Stimulated activated naive CD8-positive, alpha-beta T cell treated with anti-CD3 and anti-CD28 coated beads, Interleukin-15, Interleukin-2, amounts not matched to agents 100 U/mL and 50 U/mL, for 24 hours (primary cell): ENCODE data around the gene SPEG.

Experiments
- ATAC-seq: fragments of 150-1000 bp; cut with Tn5 transposase; one replicate; pipeline ENCODE4 v1.10.0; 2021
- DNase-seq: peaks from one replicate; pipeline ENCODE4 v3.0.0; 2021

SPEG gene

DNA sequence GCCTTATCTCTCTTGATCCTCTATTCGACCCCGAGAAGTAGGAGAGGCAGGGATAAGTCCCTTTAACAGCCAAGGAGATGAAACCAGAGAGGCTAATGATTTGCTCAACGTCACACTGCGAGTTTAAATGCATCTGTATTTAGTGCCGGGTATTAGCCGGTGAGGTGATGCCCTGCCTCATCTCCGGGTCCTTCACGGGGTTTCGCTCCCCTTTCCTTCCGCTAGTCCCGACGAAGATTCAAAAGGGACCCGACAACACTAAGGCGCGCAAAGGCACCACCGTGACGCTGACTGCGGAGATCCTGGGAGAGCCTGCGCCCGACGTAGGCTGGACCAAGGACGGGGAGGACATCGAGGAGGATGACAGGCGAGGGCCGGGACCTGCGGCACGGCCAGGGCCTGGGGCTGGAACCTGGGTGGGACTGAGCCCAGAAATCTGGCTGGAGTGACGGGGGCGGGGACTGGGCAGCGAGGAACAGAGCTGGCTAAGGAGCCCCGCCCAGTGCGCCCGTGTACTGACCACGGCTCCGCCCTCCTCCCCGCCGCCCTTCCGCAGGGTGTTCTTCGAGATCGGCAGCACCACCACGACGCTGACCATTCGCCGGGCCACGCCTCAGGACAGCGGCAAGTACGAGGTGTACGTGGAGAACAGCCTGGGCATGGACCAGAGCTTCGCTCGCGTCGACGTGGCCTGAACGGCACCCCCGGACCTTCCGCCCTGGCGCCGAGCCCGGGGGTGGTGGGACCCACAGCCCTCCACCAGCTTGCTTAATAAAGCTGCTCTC, 63.0 kb downstream of the SPEG start:
- ATAC-seq (no peak), DNase-seq (peak; percentile 55)

DNA sequence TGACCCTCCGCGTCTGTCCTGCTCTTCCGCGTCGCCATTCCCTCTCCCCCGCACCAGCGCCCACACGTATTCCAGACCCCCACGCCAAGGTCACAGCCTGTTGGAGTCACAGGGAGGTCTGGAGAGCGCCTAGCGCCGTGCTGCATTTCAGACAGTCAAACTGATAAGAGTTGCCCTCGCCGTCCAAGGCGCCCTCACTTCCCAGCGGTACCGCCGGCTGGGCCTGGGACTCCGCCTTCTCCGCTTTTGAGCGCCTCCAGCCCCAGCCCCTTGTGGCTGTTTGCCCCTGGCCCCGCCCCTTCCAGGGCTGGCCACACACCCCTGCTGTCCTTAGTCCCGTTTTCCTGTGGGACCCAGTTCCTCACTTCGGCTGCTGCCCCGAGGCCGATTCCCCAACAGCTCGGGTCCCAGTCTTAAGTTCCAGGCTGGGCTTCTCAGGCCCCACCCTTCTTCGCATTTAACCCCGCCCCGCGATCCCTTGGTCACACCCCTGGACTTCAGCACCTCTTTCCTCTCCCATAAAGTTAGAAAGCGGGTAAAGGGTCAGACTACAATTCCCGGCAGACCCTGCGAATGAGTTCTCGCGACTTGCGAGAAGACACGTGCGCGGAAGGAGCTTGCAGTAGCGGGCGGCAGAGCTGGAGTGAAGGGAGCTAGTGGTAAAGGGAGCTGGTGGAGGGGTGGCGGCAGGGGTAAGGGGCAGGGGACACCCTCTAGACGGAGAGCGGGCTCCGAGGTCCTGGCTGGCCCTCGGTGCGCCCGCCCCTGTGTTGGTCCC, 63.8 kb downstream of the SPEG start, which contains the start of gene GMPPA:
Gene GMPPA (plus strand): TSS at position 612 of the 778 bp plus-strand sequence. CDS start 1,085 bp downstream, outside the sequence.
- DNase-seq = peak; percentile 92
- peak; percentile 95 for ATAC-seq

DNA sequence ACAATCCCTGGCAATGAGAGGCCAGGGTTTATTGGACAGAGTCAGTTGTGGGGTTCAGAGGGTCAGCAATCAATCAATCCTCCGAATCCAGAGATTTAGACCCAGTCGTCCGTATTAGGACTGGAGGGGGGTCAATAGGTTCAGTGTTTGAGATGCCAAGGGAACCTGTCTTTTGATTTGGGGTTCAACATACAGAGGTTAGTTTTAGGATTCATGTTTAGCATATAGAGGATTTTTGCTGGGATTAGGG, 64.3 kb downstream of the SPEG start:
- DNase-seq (no peak), ATAC-seq (no peak)

DNA sequence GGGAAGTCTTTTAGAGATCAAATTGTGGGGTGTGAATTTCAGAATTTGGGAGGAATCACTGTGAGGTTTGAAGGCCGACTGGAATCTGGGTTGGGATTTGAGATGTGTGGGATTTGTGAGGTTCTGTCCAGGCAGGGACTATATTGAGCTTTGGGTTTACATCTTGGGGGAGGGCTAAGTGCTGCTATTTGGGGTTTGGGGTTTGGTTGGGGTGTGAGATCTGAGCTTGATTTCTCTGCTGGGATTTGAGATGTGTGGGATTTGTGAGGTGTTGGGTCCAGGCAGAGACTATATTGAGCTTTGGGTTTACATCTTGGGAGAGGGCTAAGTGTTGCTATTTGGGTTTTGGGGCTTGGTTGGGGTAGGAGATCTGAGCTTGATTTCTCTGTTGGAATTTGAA, 64.9 kb downstream of the SPEG start:
- no peak for DNase-seq

DNA sequence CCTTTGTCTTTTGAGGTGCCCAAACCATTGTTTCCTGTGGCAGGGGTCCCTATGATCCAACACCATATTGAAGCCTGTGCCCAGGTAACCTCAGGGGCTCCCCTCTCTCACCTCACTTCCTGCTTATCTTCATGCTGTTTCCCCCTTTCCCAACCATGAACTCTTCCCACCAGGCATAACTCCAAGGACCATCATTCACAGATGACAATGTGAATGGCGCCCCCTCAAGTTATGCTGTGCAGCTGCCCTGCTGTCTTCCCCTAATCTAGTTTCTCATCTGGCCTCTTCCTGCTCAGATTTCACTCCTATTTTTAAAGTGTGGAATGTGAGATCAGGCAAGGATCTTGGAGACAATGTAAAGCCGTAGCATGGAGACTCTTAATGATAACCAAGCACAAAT, 65.5 kb downstream of the SPEG start:
- no peak for ATAC-seq

More for the DNA sequence above, 64.9 kb downstream of the SPEG start:
- no peak for ATAC-seq

DNA sequence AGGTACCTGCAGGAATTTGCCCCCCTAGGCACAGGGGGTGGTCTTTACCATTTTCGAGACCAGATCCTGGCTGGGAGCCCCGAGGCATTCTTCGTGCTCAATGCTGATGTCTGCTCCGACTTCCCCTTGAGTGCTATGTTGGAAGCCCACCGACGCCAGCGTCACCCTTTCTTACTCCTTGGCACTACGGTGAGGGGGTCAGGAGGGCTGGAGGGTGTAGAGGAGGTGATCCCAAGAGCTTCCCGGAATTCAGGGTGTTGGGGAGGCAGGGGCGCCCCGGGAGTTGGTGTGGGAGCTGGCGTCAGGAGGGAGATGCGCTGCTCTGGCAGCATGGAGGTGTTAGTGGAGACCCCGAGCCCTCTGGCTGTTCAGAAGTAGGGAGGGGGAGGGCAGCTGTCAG, 67.2 kb downstream of the SPEG start:
- no peak for ATAC-seq
- no peak for DNase-seq

More for the DNA sequence above, 65.5 kb downstream of the SPEG start:
- no peak for DNase-seq

DNA sequence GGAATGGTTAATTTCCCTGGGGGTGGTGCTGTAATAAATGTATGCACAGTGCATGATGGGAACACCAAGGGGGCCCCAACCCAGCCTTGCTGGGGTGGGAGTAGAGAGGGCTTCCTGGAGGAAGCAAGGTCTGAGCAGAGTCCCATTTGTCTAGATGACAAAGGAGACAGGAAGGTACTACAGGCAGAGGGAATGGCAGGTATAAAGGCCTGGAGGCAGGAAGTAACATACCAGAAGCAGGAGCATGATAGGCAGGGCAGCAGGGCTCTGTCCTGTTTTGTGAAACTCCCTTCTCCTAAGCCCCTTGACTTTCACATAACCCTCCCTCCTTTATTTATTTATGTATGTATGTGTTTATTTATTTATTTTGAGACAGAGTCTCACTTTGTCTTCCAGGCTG, 68.0 kb downstream of the SPEG start:
- ATAC-seq (no peak), DNase-seq (no peak)

DNA sequence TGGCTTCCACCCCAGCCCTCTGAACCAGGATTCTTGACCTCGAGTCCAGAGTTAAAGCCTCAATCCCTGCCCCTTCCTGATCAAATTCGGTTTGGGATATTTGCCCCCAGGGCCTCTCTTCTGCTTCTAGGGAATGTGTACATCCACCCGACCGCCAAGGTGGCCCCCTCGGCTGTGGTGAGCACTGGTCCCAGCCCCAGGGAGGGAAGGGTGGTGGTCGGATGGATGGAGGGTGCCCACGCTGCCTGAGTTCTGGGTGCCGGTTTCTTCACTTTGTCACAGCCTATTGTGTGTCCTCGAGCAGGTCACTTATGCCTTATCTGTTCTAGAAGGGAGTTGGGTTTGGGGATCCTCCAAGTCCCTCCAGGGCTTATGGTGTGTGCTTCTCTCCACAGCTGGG, 70.9 kb downstream of the SPEG start:
- DNase-seq (no peak), ATAC-seq (no peak)

DNA sequence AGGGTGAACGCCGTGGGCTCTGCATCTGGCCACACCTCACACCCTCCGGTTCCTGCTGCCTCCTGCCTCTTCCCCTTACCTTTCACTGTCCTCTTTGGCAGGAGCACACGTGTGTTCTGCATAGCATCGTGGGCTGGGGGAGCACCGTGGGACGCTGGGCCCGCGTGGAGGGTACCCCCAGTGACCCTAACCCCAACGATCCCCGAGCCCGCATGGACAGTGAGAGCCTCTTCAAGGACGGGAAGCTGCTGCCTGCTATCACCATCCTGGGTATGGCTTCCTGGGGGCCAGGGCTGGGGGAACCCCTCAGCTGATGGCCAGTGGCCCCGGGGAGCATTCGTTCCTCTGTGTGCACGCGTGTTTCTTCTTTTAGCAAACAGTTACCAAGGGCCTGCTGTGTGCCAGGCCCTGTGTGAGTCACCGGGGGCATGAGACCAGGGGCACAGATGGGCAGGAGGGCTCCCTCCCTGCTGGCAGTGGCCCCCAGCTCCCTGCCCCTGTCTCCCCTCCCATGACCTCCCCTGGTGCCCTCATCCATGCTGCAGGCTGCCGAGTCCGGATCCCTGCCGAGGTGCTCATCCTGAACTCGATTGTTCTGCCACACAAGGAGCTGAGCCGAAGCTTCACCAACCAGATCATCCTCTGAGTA, 71.6 kb downstream of the SPEG start:
- no peak for DNase-seq
- no peak for ATAC-seq

DNA sequence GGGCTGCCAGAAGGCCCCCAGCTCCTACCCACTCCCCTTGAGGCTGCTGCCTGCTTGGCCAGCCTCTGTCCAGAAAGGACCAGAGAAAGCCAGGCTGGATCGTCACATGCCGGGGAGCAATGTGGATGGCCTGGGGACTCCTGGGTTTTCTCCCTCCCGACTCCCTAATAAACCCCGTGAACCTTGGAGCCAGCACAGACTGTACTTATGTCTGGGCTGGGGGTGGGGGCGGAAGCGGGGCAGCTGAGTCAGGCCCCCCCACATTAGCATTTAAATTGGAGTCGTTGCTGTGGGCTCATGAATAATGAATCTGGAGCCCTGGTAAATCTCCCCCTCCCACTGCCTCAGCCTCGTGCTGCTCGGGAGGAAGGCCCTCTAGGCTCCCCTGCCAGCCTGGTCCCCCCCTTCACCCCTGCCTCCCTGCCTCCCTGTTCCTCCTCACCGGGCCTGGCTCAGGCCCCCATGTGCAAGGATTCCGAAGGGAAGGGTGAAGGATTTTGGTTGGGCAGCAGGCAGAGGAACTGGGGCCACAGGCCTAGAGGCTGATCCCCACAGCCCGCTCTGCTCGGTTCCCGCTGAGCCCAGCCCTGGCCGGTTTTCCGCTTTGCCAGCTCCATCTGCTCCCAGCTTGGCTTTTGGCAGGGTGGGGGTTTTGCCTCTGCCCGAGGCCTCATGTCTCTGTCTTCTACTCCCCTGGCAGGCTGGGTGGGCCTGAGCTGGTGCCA, 72.3 kb downstream of the SPEG start:
- no peak for ATAC-seq
- DNase-seq = no peak

DNA sequence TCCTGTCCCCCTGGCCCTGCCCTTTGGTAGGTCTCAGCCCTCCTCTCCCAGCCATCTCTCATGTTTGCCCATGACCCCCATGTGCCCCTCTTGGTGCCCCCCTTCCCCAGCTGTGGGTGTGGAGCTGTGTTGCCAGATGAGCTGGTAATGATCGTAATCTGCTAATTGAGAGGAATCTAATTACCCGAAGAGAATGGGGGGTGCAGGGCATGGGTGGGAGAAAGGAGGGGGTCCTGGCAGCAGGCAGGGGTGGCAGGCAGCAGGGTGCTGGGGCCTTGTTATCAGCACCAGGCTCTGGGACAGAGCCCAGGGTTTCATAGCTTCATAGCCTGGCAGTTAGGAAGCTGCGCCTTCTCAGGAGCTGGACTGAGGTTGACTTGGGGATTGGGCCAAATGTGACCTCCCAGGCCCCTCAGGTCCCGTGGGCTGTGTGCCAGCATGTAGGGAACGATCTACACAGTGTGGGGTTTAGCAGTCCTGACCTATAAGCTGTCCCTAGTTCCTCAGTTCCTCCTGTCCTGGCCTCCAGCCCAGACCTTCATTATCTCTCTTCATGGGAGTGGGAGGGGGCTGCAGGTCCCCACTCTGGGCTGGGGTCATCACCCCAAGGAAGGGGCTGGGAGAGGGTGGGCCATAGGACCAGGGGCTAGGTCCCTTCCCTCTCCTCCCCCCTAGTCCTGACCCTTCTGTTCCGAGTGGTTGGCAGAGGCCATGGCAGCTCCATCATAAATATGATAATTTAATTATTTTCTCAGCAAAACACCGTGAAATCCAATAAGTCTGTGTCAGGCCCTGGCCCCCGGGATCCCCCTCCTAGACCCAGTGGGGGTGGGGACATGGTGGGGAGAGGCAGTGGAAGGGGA, 73.2 kb downstream of the SPEG start:
- DNase-seq (no peak), ATAC-seq (no peak)

DNA sequence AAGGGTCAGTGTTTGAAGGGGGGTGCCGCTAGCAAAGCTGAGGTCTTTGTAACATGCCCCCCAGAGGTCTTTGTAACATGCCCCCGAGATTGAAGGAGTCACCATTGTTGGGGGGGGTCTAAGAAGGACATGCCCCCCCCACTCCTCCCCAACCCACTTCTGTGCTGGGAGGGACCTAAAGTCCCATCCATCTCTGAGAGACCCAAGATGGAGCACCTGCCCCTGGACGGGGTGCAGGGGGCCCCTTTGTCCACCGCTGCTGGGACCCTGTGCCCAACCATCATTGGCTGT, 73.7 kb downstream of the SPEG start:
- DNase-seq (no peak), ATAC-seq (no peak)

DNA sequence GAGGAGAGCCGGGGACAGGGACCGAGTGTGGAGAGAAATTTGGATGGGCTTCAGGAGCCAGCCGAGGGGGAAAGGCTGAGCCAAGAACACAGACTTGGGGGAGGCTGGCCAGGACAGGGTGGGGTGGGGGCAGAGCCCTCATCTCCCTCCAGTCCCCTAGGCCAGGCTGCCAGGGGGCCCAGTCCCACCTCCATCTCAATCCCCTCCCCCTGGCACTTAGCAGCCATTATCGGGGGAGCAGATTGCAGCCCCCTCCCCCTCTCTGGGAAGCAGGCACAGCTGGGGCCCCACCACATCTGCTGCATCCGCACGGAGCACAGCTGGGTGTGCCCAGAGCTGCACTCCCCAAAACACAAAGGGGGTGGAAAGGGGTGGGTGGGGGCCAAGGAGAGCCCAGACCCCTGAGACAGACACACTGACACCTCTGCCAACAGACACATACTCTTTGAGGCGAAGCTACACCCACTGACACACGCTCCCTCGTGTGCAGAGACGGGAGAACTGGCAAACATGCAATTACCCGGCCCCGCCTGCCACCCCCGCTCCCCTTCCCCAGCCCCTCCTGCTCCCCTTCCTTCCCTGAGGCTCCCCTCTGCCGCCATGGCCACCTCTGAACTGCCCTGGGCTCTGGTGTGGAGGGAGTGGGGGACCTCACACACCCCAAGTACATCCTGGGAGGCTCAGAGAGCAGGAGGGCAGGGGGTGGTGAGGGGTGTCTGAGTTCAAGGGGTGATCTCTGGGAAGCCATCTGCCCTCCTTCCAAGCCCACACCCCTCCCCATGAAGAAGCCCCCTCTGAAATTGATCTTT, 74.5 kb downstream of the SPEG start:
- ATAC-seq = peak; percentile 5

DNA sequence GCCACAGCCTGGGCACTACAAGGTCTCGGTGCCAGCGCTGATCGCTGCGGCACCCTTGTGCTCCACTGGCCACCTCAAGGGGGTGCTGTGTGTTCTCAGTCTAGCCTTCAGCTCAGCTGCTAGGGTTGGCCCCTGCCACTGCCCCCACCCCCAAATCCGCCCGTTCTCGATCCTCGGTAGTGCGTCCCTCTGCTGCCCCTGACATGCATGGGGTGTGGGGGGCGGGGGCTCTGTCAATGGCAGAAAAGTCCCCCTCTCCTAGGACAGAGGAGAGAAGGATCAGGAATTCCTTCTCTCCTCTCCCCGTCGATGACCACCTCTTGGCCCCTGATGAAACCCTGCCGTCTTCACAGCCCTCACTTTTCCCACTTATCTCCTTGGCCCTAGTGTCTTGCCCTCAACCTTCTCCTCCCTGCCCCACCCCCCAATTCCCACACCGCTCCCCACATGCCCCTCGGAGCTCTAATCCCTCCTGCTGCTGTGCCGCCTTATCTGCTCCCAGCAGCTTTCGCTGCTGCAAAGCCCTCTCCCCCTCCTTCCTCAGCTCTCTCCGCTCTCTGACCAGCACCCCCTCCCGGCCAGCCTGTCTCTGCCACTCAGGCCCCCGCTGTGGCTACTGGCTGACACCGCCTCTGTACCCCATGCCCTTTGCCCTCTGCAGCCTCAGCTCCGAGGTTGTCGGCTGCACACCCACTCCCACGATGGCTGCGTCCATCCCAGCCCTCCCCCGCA, 75.3 kb downstream of the SPEG start:
- DNase-seq (peak; percentile 65), ATAC-seq (peak; percentile 62)

More for the DNA sequence above, 74.5 kb downstream of the SPEG start:
- DNase-seq = no peak

DNA sequence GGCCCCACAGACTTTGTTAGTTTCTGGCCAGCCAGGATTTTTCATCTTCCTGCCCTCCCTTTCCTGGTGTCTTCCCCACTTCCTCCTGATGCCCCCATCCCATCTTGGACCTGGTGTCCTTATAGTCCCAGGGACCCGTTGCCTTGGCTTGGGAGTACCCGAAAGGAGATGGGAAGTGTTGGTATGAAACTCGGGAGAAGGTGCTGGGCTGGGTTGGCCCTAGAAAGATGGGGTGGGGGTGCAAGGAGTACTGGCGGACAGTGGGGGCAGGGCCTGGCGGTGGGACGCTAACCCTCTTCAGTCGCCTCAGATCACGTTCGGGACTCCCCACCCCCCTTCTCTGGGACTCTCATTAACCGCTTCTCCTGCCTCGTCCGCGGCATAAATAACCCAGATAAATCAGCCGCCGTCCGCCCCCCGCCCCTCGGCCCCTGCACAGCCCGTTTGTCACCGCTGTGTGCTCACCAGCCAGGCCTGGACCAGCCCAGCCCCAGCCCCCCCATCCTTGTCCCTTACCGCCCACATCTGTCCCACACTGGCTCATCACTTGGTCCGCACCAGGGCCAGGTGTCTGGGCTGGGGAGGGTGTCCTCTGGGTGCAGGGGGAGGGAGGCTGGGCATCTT, 76.0 kb downstream of the SPEG start:
- no peak for ATAC-seq

DNA sequence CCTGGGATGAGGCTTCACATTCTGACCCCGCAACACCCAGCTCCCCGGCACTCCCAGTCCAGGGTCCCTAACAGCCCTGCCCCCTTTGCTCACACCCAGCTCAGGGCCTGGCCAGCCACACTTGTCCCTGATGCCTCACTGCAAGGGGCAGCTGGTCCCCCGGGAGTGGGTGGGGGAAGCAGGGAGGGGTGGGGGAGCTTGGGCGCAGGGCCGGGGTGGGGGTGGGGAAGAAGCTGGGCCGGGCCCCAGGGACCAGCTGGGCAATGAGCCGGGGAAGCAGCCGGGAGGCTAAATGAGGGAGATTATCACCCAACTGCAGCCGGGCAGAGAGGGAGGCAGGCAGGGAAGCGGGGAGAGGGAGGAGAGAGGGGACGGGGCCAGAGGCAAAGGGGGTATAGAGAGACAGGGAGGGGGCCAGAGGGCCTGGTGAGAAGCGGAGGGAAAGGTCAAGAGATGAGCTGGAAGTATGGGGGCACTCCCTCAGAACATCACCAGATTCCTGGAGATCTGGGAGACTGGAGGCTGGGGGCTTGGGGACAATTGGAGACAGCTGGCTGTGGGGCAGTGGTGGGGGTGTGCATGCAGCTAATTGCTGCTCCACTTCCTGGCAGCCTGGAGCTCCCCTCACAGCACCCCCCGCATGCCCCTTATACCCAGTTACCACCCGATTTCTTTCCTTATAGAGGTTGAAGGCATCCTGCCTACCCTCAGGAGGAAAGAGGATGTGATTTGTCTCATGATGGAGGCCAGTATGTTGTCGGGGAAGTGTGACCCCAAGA, 77.1 kb downstream of the SPEG start:
- DNase-seq = no peak
- ATAC-seq = no peak

More for the DNA sequence above, 76.0 kb downstream of the SPEG start:
- no peak for DNase-seq

DNA sequence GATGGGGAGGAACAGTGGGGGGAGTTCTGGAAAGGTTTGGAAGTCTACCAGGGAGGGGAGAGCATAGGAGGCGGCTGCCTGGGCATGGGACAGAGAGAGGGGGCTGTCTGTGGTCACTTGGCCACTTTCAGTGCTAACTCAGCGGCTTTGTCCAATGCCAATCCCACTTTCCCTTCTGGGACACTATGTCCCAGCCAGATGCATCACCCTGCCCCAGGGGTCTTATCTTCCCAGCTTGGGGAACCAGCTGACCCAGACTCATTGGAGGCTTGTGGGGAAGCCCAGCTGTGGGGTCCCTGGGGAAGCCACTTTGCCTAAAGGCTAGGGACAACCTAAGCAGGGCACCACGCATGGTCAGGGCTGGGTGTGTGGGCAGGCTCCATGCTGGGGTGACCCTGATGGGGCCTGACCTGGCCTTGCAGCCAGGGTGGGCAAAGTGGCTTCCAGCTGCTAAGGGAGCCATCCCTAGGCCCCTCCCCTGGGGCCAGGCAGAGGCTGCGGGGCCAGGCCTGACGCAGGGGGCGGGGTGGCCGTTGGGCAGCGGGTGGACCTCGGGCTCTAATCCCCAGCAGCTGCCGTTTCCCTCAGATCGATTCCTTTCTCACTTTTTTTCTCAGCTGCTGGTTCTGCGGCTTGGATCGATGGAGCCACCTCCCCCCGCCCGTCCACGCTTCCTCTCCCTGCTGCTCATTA, 78.0 kb downstream of the SPEG start:
- DNase-seq (no peak), ATAC-seq (no peak)

DNA sequence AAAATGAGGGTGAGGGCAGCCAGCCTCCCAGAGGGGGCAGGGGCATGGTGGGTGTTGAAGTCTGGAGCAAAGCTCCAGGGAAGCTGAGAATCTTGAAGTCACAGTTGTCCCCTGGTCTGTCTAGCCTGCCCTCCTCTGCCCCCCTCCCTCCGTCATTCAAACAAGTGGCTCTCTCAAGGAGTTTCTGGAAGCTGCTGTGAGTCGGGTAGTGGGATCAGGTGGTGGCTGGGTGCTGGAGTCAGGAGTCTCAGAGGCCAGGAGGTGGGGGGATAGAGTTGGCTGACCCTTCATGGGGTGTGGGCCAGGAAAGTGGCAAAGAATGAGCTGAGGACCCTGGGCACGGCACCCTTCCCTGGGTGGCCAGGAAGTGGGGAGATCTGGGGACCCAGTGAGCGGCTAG, 79.1 kb downstream of the SPEG start:
- DNase-seq (no peak), ATAC-seq (no peak)
